Thoracic aorta (tissue), 2 donors: ENCODE results near the gene NEK4. TPM values are rescaled to one million over a fixed set of nuclear protein-coding genes. Genes with fewer than 3 reads are reported as not detected.

Experiments used
- ATAC-seq: fragments of 150-250 bp; one replicate; pipeline ENCODE4 v1.8.0; 2017; ENCODE audit warnings: low read depth; ENCODE audit not compliant: insufficient number of reproducible peaks, low FRiP score
- DNase-seq: peaks from one replicate; pipeline ENCODE4 v3.0.0-alpha.2; 2020; ENCODE audit warnings: low spot score
- H3K27ac ChIP-seq, 2 donors: fragments of 200-600 bp; sonication (generic); 1 replicate in 1 of 2; 2 replicates in 1 of 2; pipeline ENCODE4 v1.5.1; 2016; ENCODE audit warnings: mild to moderate bottlenecking in 2 of 2, moderate library complexity in 2 of 2
- H3K27me3 ChIP-seq: fragments of 200-600 bp; sonication (generic); replicated peaks from 2 replicates; pipeline ENCODE4 v1.6.0; 2016; ENCODE audit warnings: mild to moderate bottlenecking; ENCODE audit not compliant: insufficient read depth
- H3K36me3 ChIP-seq: fragments of 200-600 bp; sonication (generic); one replicate; pipeline ENCODE4 v1.5.1; 2016
- H3K4me1 ChIP-seq, 2 donors: fragments of 200-600 bp; sonication (generic); 1 replicate in 1 of 2; 2 replicates in 1 of 2; pipeline versions ENCODE4 v1.5.1 to v1.6.0; 2016; ENCODE audit warnings: low read depth in 2 of 2, mild to moderate bottlenecking in 1 of 2; ENCODE audit not compliant: control insufficient read depth in 1 of 2
- H3K4me3 ChIP-seq: fragments of 200-600 bp; sonication (generic); 2 replicates; pipeline ENCODE4 v1.5.1; 2016; ENCODE audit warnings: mild to moderate bottlenecking
- H3K9me3 ChIP-seq: fragments of 200-600 bp; sonication (generic); 2 replicates; pipeline ENCODE4 v1.5.1; 2016
- CTCF ChIP-seq: fragments of 200-600 bp; sonication (generic); IDR thresholded peaks from one replicate; pipeline ENCODE4 v1.5.1; 2019; ENCODE audit warnings: antibody characterized with exemption
- total RNA-seq, 2 donors: library from RNA; depleted of rRNA; stranded (reverse); fragments of >200 nt; gene quantifications; one replicate each; pipeline versions ENCODE4 v1.1.0 to v1.2.3, GENCODE V29; 2016

NEK4 gene
- total RNA-seq, 2 donors from 2014 or later: 17.5 to 24.4 TPM

DNA sequence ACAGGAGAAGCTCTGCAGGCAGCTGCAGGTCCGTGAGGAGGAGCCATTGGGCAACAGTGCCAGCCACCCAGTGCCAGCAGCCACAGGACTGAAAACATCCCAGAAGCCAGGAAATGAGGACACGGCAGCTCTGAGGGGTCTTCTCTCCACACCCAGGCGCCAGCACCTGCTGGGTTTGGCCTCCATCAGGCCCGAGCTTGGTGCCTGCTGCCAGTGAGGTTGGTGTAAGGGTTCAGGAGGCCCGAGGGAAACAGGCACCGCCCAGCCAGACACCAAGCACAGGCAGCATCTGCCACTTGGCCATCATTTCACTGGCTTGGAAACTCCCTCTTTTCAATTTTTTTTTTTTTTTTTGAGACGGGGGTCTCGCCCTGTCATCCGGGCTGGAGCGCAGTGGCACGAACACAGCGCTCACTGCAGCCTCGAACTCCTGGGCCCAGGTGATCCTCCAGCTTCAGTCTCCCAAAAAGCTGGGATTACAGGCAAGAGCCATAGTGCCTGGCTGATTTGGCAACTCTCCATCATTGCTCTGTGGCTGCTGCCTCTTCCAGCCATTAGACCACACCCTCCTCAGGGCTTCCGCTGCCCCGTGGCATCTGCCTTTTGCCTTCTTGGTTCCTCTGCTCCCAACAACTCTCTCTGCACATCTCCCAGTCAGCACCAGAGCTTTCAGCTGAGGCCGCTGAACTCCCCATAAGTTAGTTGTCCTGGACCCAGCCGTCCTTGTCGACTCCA is 22.4 kb upstream of the NEK4 start:
- H3K9me3 ChIP-seq: no peaks in the 10 kb centered on the region
- H3K4me3 ChIP-seq: no peak overlapping the region
- ATAC-seq (no peak), DNase-seq (no peak)
- no peak overlapping the region for H3K27ac ChIP-seq
- H3K27me3 ChIP-seq: no peaks in the 10 kb centered on the region
- H3K4me1 ChIP-seq: peaks cover 0 to under 1% of the 10 kb centered on the region in 2 donors
- H3K36me3 ChIP-seq: no peaks in the 10 kb centered on the region
- no peak for TF ChIP-seq CTCF

GRCh38 chr3:52792413-52792812 is 21.7 kb upstream of the NEK4 start:
- Histone ChIP-seq H3K27ac (no peak overlapping the region), H3K4me3 (no peak overlapping the region), H3K36me3 (no peaks in the 10 kb centered on the region), H3K4me1 (no peaks in the 10 kb centered on the region), H3K9me3 (no peaks in the 10 kb centered on the region), H3K27me3 (no peaks in the 10 kb centered on the region)
- DNase-seq (no peak), ATAC-seq (no peak)
- TF ChIP-seq CTCF: no peak

GRCh38 chr3:52791928-52792327 is 21.2 kb upstream of the NEK4 start:
- H3K27ac ChIP-seq: no peak overlapping the region
- no peaks in the 10 kb centered on the region for H3K9me3 ChIP-seq
- no peak for TF ChIP-seq CTCF
- no peak for ATAC-seq
- no peaks in the 10 kb centered on the region for H3K27me3 ChIP-seq
- no peaks in the 10 kb centered on the region for H3K36me3 ChIP-seq
- no peak for DNase-seq
- H3K4me1 ChIP-seq: no peaks in the 10 kb centered on the region
- H3K4me3 ChIP-seq: no peak overlapping the region

GRCh38 chr3:52791366-52791765 is 20.6 kb upstream of the NEK4 start:
- Histone ChIP-seq H3K9me3 (no peaks in the 10 kb centered on the region), H3K27ac (no peak overlapping the region), H3K4me3 (no peak overlapping the region), H3K27me3 (no peaks in the 10 kb centered on the region), H3K36me3 (no peaks in the 10 kb centered on the region), H3K4me1 (no peaks in the 10 kb centered on the region)
- TF ChIP-seq CTCF: no peak
- DNase-seq (no peak), ATAC-seq (no peak)

DNA sequence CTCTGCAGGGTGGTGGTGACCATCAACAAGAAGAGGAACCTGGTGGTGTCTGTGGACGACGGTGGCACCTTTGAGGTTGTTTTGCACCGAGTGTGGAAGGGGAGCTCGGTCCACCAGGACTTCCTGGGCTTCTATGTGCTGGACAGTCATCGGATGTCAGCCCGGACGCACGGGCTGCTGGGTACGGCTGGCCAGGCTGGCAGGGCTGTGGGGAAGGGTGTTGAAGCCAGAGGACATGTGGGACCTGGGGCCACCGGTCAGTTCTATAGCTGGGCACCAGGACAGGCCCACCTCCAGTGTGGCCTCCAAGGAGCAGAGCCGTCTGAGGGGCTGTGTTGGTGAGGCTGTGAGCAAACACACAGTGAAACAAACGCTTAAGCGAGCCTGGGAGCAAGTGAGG is 20.0 kb upstream of the NEK4 start:
- Histone ChIP-seq H3K36me3 (no peaks in the 10 kb centered on the region), H3K4me3 (no peak overlapping the region), H3K4me1 (no peaks in the 10 kb centered on the region), H3K27me3 (no peaks in the 10 kb centered on the region), H3K9me3 (no peaks in the 10 kb centered on the region), H3K27ac (no peak overlapping the region)
- no peak for DNase-seq
- no peak for TF ChIP-seq CTCF
- no peak for ATAC-seq
